GM19025 (cell line): ENCODE results near the gene TP53I3.
"Not testable (repeated sequence)": the region's sequence is repeated elsewhere in the genome, so short reads cannot be mapped to it uniquely, and the experiment has no call there.

Experiments used
- ATAC-seq: cut with Tn5 transposase; IDR thresholded peaks from one replicate; pipeline ENCODE4 v1.9.1; 2021; ENCODE audit warnings: mild to moderate bottlenecking, low read depth, moderate library complexity; ENCODE audit not compliant: unreplicated experiment

The TP53I3 gene

GRCh38 chr2:24101992-24102391, 17.4 kb upstream of the TP53I3 start:
- ATAC-seq: no peak

GRCh38 chr2:24100732-24101131, 16.1 kb upstream of the TP53I3 start:
- not testable (repeated sequence) for ATAC-seq

DNA sequence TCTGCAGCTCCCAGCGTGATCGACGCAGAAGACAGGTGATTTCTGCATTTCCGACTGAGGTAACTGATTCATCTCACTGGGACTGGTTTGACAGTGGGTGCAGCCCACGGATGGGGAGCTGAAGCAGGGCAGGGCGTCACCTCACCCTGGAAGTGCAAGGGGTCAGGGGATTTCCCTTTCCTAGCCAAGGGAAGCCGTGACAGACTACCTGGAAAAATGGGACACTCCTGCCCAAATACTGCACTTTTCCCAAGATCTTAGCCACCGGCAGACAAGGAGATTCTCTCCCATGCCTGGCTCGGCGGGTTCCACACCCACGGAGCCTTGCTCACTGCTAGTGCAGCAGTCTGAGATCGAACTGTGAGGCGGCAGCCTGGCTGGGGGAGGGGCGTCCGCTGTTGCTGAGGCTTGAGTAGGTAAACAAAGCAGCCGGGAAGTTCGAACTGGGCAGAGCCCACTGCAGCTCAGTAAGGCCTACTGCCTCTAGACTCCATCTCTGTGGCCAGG, 10.6 kb upstream of the TP53I3 start:
- not testable (repeated sequence) for ATAC-seq

DNA sequence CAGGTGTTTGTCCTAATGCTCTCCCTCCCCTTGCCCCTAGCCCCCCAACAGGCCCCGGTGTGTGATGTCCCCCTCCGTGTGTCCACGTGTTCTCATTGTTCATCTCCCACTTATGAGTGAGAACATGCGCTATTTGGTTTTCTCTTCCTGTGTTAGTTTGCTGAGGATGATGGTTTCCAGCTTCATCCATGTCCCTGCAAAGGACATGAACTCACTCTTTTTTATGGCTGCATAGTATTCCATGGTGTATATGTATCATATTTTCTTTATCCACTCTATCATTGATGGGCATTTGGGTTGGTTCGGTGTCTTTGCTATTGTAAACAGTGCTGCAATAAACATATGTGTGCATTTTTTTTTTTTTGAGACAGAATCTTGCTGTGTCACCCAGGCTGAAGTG, 8.6 kb upstream of the TP53I3 start:
- ATAC-seq: not testable (repeated sequence)

- ATAC-seq: no peak
These were observed 4.3 kb upstream of the TP53I3 start for GRCh38 chr2:24088821-24089359.

- no peak for ATAC-seq
These were observed 2.4 kb upstream of the TP53I3 start for GRCh38 chr2:24087032-24087431.

GRCh38 chr2:24086241-24086640, 1.6 kb upstream of the TP53I3 start:
- ATAC-seq: no peak

DNA sequence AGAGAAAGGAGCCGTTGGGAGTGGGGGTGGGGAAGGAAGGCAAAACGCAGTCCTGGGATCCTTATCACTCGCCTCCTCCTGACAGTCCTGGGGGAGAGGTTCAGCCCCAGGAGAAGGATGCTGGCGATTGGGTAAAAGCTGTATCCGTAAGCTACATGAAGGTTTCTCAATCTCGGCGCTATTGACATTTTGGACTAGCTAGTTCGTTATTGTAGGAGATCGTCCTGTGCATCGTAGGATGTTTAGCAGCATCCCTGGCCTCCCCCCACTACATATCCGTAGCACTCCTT, 511 bp upstream of the TP53I3 start:
- no peak for ATAC-seq

GRCh38 chr2:24083567-24084385, 858 bp downstream of the TP53I3 start:
- peak; percentile 76 for ATAC-seq

GRCh38 chr2:24082787-24083566, 1.7 kb downstream of the TP53I3 start:
- no peak for ATAC-seq

DNA sequence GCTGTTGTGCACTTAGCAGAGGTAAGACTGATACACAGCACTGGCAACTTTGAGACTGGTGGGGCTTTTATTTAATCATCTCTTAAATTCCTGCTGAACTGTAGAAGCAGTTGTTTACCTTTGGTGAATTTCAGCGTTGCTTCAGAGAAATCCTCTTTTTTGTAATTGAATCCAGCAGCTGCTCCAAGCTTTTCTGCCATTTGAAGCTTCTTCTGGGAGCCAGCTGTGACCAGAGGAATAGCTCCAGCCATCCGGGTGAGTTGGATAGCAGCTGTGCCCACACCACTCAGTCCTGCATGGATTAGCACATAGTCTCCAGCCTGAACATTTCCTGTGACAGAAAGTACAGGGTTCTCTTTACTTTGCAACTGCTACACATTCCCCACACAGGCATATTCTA, 3.9 kb downstream of the TP53I3 start:
- no peak for ATAC-seq

DNA sequence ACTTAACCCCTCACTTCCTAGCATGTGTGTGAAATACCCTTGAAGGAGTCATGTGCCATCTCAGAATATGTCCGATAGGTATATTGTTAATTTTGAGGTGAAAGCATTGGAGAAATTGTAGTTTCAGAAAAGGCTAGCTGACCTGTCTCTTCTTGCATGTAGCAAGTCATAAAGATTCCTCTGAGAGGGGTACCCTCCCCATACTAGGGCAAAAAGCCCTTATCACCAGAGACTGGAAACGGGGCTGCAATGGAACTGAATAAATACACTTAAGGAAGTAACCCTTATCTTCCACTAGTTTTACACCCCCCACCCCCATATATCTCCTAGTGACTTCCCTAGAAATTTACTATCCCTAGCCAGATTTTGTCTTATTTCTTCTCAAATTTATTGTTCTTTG, 6.8 kb downstream of the TP53I3 start:
- ATAC-seq: no peak

GRCh38 chr2:24077535-24077877, 7.1 kb downstream of the TP53I3 start:
- ATAC-seq: no peak

- peak; percentile 8 for ATAC-seq
These were observed 7.6 kb downstream of the TP53I3 start for GRCh38 chr2:24076849-24077534.

- ATAC-seq: peak; percentile 91
These were observed 8.5 kb downstream of the TP53I3 start, which contains the start of gene SF3B6 for GRCh38 chr2:24075915-24076848. Gene SF3B6, minus strand, starts transcription at chr2:24076326. Its CDS starts 97 bp downstream, at chr2:24076229.

DNA sequence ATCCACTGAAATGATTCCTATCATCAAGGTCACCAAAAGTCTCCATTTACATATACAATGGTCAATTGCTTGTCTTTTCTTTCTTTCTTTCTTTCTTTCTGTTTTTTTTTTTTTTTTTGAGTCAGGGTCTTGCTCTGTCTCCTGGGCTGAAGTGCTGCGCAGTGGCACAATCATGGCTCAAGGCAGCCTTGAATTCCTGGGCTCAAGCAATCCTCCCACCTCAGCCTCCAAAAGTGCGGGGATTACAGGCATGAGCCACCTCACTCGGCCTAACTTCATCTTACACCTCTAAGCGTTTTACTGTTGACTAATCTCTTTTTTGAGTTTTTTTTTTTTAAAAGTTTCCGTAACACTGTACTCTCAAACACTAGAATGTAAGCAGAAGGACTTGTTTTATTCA, 9.4 kb downstream of the TP53I3 start:
- ATAC-seq: no peak

DNA sequence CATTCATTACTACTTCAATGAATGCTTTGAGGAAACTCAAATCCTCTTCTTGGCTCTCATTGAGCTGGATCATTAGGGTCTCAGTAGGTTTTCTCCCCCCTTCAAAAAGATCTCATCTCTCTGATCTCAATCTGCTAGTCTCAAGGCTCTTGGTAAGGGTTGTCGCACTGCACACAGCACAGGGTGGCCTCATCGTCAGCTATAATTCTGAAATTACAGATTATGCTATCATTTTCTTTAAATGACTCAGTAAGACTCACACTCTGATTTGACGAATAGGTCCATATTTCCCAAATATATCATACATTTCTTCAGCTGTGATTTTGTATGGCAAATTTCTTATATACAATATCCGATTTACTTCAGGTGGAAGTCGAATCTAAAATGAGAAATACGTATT, 10.8 kb downstream of the TP53I3 start:
- ATAC-seq: no peak

- no peak for ATAC-seq
These were observed 12.4 kb downstream of the TP53I3 start for GRCh38 chr2:24072259-24072658.

GRCh38 chr2:24065341-24065740, 19.3 kb downstream of the TP53I3 start:
- no peak for ATAC-seq
